ENCODE results near the gene FXYD6. TPM values are rescaled to one million over a fixed set of nuclear protein-coding genes. Genes with fewer than 3 reads are reported as not detected.
A peak's percentile ranks its signal among the peaks of the same experiment; 100 is the strongest.

FXYD6 gene
- total and polyA plus RNA-seq, 12 donors = 22.0 to 65.2 (median 36.1) TPM

DNA sequence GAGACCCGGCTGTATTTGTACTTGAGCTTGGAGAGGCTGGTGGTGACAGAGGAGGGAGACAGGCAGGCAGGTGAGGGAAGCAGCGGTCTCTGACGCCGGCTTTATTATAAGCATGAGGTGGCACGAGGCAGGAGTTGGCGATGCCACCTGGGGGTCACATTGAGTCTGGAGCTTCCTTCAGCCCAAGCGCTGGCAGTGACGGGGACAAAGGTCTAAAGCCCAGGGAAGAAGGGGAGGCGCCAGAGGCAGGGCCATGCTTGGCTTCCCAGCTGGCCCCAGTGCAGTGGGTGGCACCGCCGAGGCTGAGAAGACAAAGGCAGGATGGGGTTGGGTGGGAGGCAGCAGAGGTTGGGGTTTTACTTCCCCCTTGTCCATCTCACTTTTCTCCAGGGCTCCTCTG, 56.4 kb downstream of the FXYD6 start:
- H3K4me1 ChIP-seq = peaks cover 13 to 75% (median 43%) of the 10 kb centered on the region in 9 donors
- H3K27me3 ChIP-seq = no peaks in the 10 kb centered on the region
- no peak overlapping the region for H3K4me3 ChIP-seq
- no peaks in the 10 kb centered on the region for H3K36me3 ChIP-seq
- TF ChIP-seq, protein P1, sequence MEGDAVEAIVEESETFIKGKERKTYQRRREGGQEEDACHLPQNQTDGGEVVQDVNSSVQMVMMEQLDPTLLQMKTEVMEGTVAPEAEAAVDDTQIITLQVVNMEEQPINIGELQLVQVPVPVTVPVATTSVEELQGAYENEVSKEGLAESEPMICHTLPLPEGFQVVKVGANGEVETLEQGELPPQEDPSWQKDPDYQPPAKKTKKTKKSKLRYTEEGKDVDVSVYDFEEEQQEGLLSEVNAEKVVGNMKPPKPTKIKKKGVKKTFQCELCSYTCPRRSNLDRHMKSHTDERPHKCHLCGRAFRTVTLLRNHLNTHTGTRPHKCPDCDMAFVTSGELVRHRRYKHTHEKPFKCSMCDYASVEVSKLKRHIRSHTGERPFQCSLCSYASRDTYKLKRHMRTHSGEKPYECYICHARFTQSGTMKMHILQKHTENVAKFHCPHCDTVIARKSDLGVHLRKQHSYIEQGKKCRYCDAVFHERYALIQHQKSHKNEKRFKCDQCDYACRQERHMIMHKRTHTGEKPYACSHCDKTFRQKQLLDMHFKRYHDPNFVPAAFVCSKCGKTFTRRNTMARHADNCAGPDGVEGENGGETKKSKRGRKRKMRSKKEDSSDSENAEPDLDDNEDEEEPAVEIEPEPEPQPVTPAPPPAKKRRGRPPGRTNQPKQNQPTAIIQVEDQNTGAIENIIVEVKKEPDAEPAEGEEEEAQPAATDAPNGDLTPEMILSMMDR (IDR thresholded peaks at IDR 0.05) = no peak
- no peak for DNase-seq
- no peak for ATAC-seq
- intact Hi-C loops (cut with DNase I) = loop anchor here in 4 of 10 donors (5.0 kb wide), 1 partner anchor 127 kb away; no protein-coding TSS in a partner anchor
- H3K9me3 ChIP-seq = no peaks in the 10 kb centered on the region
- no peak overlapping the region for H3K27ac ChIP-seq
- WGBS, 2 donors = 85 to 92% methylated on average over 11 of the region's 11 CpGs

DNA sequence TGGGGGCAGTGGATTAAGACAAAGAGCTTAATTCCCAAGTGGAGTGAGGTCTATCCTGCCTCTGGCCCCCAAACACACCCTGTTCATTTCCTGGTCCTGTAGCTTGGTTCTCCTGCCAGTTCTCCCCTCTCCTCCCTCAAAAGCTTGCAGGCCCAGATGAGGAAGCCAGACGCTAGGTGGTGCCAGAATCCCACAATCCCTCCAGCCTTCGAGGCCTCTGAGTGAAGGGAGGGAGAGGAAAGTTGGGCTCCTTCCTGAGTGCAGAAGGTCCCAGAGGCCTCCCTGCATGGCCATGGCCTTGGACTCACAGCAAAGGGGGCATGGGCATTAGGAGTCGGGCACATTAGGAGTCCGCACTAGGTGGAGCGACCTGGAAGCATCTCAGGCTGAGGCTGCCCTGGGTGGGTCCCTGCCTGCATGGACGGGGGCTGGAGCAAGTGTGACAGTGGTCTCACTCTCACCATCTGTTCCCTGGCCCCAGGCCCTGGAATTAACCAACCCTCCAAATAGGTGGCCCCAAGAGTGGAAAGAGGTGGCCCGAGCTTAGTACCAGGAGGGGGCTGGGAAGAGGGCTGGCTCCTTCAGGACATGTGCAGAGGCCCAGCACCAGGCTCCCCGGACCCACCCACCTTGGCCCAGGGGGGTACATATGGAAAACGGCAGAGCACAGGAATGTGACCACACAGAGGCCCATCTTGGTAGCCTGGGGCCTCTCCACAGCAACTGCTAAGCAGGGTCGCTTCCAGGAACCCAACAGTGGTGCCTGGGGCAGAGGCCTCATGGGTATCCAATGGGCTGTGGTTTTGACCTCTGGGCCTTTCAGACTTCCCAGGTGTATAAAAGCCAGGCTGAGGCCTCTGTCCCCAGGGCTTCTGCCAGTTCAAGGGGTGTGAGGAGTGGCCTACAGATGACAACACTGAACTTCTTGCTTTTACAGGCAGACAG, 57.1 kb downstream of the FXYD6 start:
- DNase-seq (peak; percentile 66 to 74), ATAC-seq (peak in 7 of 8 donors; percentile 19 to 36 (median 28))
- no peak overlapping the region for H3K4me3 ChIP-seq
- H3K36me3 ChIP-seq = no peaks in the 10 kb centered on the region
- peaks cover 8 to 75% (median 43%) of the 10 kb centered on the region in 9 donors for H3K4me1 ChIP-seq
- H3K27me3 ChIP-seq = no peaks in the 10 kb centered on the region
- WGBS, 2 donors = 64 to 69% methylated on average over 10 of the region's 10 CpGs
- intact Hi-C loops (cut with DNase I) = loop anchor here in 8 of 10 donors (2.0 to 5.0 kb wide), 8 partner anchors 23 to 392 kb away; no protein-coding TSS in a partner anchor
- no peaks in the 10 kb centered on the region for H3K9me3 ChIP-seq
- H3K27ac ChIP-seq = peak overlapping the region in 1 of 10 donors; percentile 80
- TF ChIP-seq, protein P1 (IDR thresholded peaks at IDR 0.05) = peak in 8 of 9 donors; percentile 22 to 68 (median 58)

DNA sequence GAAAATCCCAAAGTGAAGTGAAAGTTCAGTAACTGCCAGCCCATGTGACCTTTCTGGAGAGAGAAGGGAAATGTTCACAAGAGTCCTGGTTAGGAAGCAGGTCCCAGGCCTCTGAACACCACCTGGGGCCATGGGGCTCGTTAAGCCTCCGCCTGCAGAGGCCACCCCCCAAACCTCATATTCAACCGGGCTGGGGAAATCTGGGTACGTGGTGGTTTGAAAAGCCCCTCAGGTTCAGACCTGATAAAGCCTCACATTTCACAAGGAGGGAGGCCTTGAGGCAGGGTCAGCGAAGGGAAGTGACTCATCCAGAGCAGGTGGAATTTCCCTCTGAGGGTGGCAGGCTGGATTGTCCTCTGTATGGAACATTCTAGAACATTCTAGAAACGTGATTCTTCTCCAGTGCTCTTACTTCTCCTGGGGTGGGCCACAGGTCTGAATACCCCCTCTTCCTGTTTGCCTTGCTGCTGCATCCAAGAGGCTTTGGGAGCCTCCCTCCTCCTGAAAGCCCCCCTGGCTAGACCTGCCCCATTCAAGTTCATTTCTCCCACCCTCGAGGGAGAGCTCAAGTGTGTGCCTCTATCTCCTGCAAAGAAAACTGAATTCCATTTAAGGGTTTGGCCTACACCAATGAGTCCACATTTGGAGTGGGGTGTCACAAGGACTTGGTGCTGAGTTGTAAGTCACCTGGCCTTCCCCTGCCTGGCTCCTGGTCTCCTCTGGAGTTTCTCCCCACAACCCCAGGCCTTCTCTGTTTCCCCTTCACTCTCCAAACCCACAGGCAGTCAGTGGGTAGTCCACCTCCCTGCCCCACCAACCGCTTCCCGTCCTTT, 58.2 kb downstream of the FXYD6 start:
- WGBS, 2 donors = 63% methylated on average over 9 of the region's 9 CpGs
- ATAC-seq (peak in 2 of 8 donors; percentile 1 to 6), DNase-seq (no peak)
- Histone ChIP-seq H3K36me3 (no peaks in the 10 kb centered on the region), H3K27me3 (no peaks in the 10 kb centered on the region), H3K9me3 (no peaks in the 10 kb centered on the region), H3K27ac (peak overlapping the region in 2 of 10 donors; percentile 65 to 80), H3K4me1 (peaks cover under 1 to 66% (median 34%) of the 10 kb centered on the region in 9 donors), H3K4me3 (no peak overlapping the region)
- TF ChIP-seq, protein P1 (IDR thresholded peaks at IDR 0.05) = peak in 3 of 9 donors; percentile 5 to 40 (median 27)
- intact Hi-C loops (cut with DNase I) = loop anchor here in 8 of 10 donors (2.0 to 5.0 kb wide), 7 partner anchors 25 to 391 kb away; no protein-coding TSS in a partner anchor

Measured in heart right ventricle (tissue), 16 donors.